H9 (cell line): ENCODE data around the gene CPT1A. TPM values are rescaled to one million over a fixed set of nuclear protein-coding genes. Genes with fewer than 3 reads are reported as not detected.

ENCODE experiments used
- DNase-seq: peaks from one replicate; pipeline ENCODE4 v3.0.0-alpha.2; 2017
- H2AFZ ChIP-seq: one replicate; pipeline ENCODE4 v1.6.1; 2013; ENCODE audit warnings: mild to moderate bottlenecking, low read length, control low read depth, moderate library complexity
- H2AK5ac ChIP-seq: 2 replicates; pipeline ENCODE4 v1.6.1; 2013; ENCODE audit warnings: low read length, control low read depth, mixed read lengths; ENCODE audit not compliant: insufficient read length
- H2BK120ac ChIP-seq: one replicate; pipeline ENCODE4 v1.6.1; 2013; ENCODE audit warnings: low read depth, mild to moderate bottlenecking, low read length, control low read depth, inconsistent platforms; ENCODE audit not compliant: poor library complexity, severe bottlenecking
- H2BK12ac ChIP-seq: 2 replicates; pipeline ENCODE4 v1.6.1; 2013; ENCODE audit warnings: low read length, control low read depth, mixed read lengths, low read depth; ENCODE audit not compliant: insufficient read length
- H2BK15ac ChIP-seq: 2 replicates; pipeline ENCODE4 v1.6.1; 2013; ENCODE audit warnings: low read depth, low read length, control low read depth
- H2BK20ac ChIP-seq: one replicate; pipeline ENCODE4 v1.6.1; 2013; ENCODE audit warnings: low read depth, mild to moderate bottlenecking, low read length, control low read depth, inconsistent platforms; ENCODE audit not compliant: poor library complexity, severe bottlenecking
- H2BK5ac ChIP-seq: 2 replicates; pipeline ENCODE4 v1.6.1; 2013; ENCODE audit warnings: low read length, control low read depth, mixed read lengths; ENCODE audit not compliant: insufficient read length
- H3K14ac ChIP-seq: 2 replicates; pipeline ENCODE4 v1.6.1; 2013; ENCODE audit warnings: low read length, control low read depth; ENCODE audit not compliant: insufficient read depth
- H3K18ac ChIP-seq: 2 replicates; pipeline ENCODE4 v1.6.1; 2013; ENCODE audit warnings: low read depth, mild to moderate bottlenecking, mixed read lengths, low read length, control low read depth; ENCODE audit not compliant: insufficient read length
- H3K23ac ChIP-seq: 2 replicates; pipeline ENCODE4 v1.6.1; 2013; ENCODE audit warnings: low read length, control low read depth, mixed read lengths, low read depth; ENCODE audit not compliant: insufficient read length
- H3K23me2 ChIP-seq: 2 replicates; pipeline ENCODE4 v1.6.1; 2013; ENCODE audit warnings: low read depth, mild to moderate bottlenecking, mixed read lengths, low read length, control low read depth; ENCODE audit not compliant: insufficient read length, poor library complexity, severe bottlenecking
- H3K27ac ChIP-seq: 2 replicates; pipeline ENCODE4 v1.5.1; 2013; ENCODE audit warnings: low read length, control low read depth, mixed read lengths, low read depth; ENCODE audit not compliant: insufficient read length
- H3K27me3 ChIP-seq: 2 replicates; pipeline ENCODE4 v1.6.1; 2013; ENCODE audit warnings: low read length, control low read depth, inconsistent platforms; ENCODE audit not compliant: insufficient read depth
- H3K4ac ChIP-seq: 2 replicates; pipeline ENCODE4 v1.6.1; 2013; ENCODE audit warnings: low read depth, mild to moderate bottlenecking, control low read depth, inconsistent platforms, low read length, moderate library complexity
- H3K4me1 ChIP-seq: 2 replicates; pipeline ENCODE4 v1.6.1; 2013; ENCODE audit warnings: low read length, control low read depth, inconsistent platforms; ENCODE audit not compliant: insufficient read depth
- H3K4me2 ChIP-seq: 2 replicates; pipeline ENCODE4 v1.6.1; 2013; ENCODE audit warnings: low read length, control low read depth, mixed read lengths; ENCODE audit not compliant: insufficient read length, insufficient read depth
- H3K56ac ChIP-seq: 2 replicates; pipeline ENCODE4 v1.6.1; 2013; ENCODE audit warnings: low read depth, mild to moderate bottlenecking, mixed read lengths, low read length, control low read depth; ENCODE audit not compliant: insufficient read length
- H3K79me1 ChIP-seq: 2 replicates; pipeline ENCODE4 v1.6.1; 2013; ENCODE audit warnings: low read depth, mild to moderate bottlenecking, moderate library complexity, low read length, control low read depth, inconsistent platforms; ENCODE audit not compliant: insufficient read depth, poor library complexity, severe bottlenecking
- H3K79me2 ChIP-seq: 2 replicates; pipeline ENCODE4 v1.6.1; 2013; ENCODE audit warnings: low read length, control low read depth, inconsistent platforms; ENCODE audit not compliant: insufficient read depth
- H3K9ac ChIP-seq: 2 replicates; pipeline ENCODE4 v1.6.1; 2013; ENCODE audit warnings: low read length, control low read depth, mixed read lengths; ENCODE audit not compliant: insufficient read length; ENCODE audit errors: extremely low read depth
- H3K9me3 ChIP-seq: one replicate; pipeline ENCODE4 v1.6.1; 2013; ENCODE audit warnings: low read depth, low read length, inconsistent platforms; ENCODE audit not compliant: control insufficient read depth
- H3T11ph ChIP-seq: one replicate; pipeline ENCODE4 v1.6.1; 2013; ENCODE audit warnings: mild to moderate bottlenecking, low read length, control low read depth, inconsistent platforms
- H4K20me1 ChIP-seq: one replicate; pipeline ENCODE4 v1.6.1; 2013; ENCODE audit not compliant: control insufficient read depth, insufficient read length, insufficient read depth
- H4K5ac ChIP-seq: 2 replicates; pipeline ENCODE4 v1.6.1; 2013; ENCODE audit warnings: low read depth, mild to moderate bottlenecking, mixed read lengths, low read length, control low read depth; ENCODE audit not compliant: insufficient read length
- H4K8ac ChIP-seq: replicated peaks from 2 replicates; pipeline ENCODE4 v1.6.1; 2013; ENCODE audit warnings: low read length, control low read depth, mixed read lengths, low read depth; ENCODE audit not compliant: insufficient read length
- H4K91ac ChIP-seq: 2 replicates; pipeline ENCODE4 v1.6.1; 2013; ENCODE audit warnings: low read depth, mild to moderate bottlenecking, moderate library complexity, mixed read lengths, low read length, control low read depth; ENCODE audit not compliant: insufficient read length
- H3K27ac Mint-ChIP-seq, 3 experiments: 2 replicates in 2 of 3; 3 replicates in 1 of 3; pipeline ENCODE4 v1.8.0; 2020 to 2021; ENCODE audit warnings: mixed read lengths in 3 of 3, mild to moderate bottlenecking in 1 of 3, moderate library complexity in 1 of 3
- H3K27me3 Mint-ChIP-seq: 2 replicates; pipeline ENCODE4 v1.8.0; 2021; ENCODE audit warnings: low read depth, mild to moderate bottlenecking, moderate library complexity, mixed read lengths
- H3K36me3 Mint-ChIP-seq, 3 experiments: 2 replicates in 2 of 3; 3 replicates in 1 of 3; pipeline ENCODE4 v1.8.0; 2020 to 2021; ENCODE audit warnings: low read depth in 3 of 3, mixed read lengths in 3 of 3; ENCODE audit not compliant: insufficient read depth in 1 of 3
- H3K4me1 Mint-ChIP-seq, 2 experiments: 2 replicates each; pipeline ENCODE4 v1.8.0; 2020; ENCODE audit warnings: mixed read lengths in 2 of 2
- H3K4me3 Mint-ChIP-seq, 2 experiments: 2 replicates in 1 of 2; 3 replicates in 1 of 2; pipeline ENCODE4 v1.8.0; 2020 to 2021; ENCODE audit warnings: mild to moderate bottlenecking in 2 of 2, mixed read lengths in 2 of 2, moderate library complexity in 1 of 2
- H3K9me3 Mint-ChIP-seq, 2 experiments: 2 replicates in 1 of 2; 3 replicates in 1 of 2; pipeline ENCODE4 v1.8.0; 2020; ENCODE audit warnings: mild to moderate bottlenecking in 2 of 2, mixed read lengths in 2 of 2, moderate library complexity in 1 of 2
- WGBS: extraction: QIAGEN DNeasy Blood & Tissue Kit; methylation state at CpG from one replicate; pipeline ENCODE4 v1.1.7; 2013; ENCODE audit warnings: missing lambda C conversion rate, low lambda C conversion rate, mixed read lengths; ENCODE audit not compliant: insufficient read length; ENCODE audit errors: extremely low coverage; 5-methylcytosine and 5-hydroxymethylcytosine counted together
- total RNA-seq: library from RNA; stranded (reverse); gene quantifications from 2 replicates; pipeline ENCODE4 v1.2.1, GENCODE V29; 2021
- TF ChIP-seq, protein P1 (sequence below): fragments of 200-600 bp; sonication (generic); conservative IDR thresholded peaks from 3 replicates; pipeline ENCODE4 v1.8.0; 2021; ENCODE audit warnings: antibody characterized with exemption, mild to moderate bottlenecking

CPT1A gene
- total RNA-seq, 1 experiment from 2014 or later = 7.5 TPM

- Histone ChIP-seq H3T11ph (no peak overlapping the region), H3K9ac (no peak overlapping the region), H3K79me2 (no peaks in the 10 kb centered on the region), H2BK20ac (no peak overlapping the region), H3K14ac (no peak overlapping the region), H2AK5ac (no peak overlapping the region), H3K9me3 (no peaks in the 10 kb centered on the region), H4K20me1 (no peaks in the 10 kb centered on the region), H3K27ac (no peak overlapping the region), H3K23ac (no peak overlapping the region), H4K8ac (no peak overlapping the region), H3K27me3 (no peaks in the 10 kb centered on the region), H2BK12ac (no peak overlapping the region), H2BK15ac (no peak overlapping the region), H3K23me2 (no peaks in the 10 kb centered on the region), H3K79me1 (no peaks in the 10 kb centered on the region), H3K4ac (no peak overlapping the region), H2AFZ (no peak overlapping the region), H4K91ac (no peak overlapping the region), H2BK120ac (no peak overlapping the region), H4K5ac (no peak overlapping the region), H3K4me1 (peaks cover 5% of the 10 kb centered on the region; the same call in 1 of the 2 replicates), H2BK5ac (no peak overlapping the region), H3K56ac (no peak overlapping the region), H3K18ac (no peak overlapping the region), H3K4me2 (no peak overlapping the region)
- Mint-ChIP-seq H3K4me3 (no peak overlapping the region), H3K27ac (no peak overlapping the region), H3K9me3 (no peaks in the 10 kb centered on the region), H3K36me3 (no peaks in the 10 kb centered on the region), H3K4me1 (peaks cover 50 to 54% of the 10 kb centered on the region in 2 experiments), H3K27me3 (no peaks in the 10 kb centered on the region; the same call in 1 of the 2 replicates)
- TF ChIP-seq, protein P1, sequence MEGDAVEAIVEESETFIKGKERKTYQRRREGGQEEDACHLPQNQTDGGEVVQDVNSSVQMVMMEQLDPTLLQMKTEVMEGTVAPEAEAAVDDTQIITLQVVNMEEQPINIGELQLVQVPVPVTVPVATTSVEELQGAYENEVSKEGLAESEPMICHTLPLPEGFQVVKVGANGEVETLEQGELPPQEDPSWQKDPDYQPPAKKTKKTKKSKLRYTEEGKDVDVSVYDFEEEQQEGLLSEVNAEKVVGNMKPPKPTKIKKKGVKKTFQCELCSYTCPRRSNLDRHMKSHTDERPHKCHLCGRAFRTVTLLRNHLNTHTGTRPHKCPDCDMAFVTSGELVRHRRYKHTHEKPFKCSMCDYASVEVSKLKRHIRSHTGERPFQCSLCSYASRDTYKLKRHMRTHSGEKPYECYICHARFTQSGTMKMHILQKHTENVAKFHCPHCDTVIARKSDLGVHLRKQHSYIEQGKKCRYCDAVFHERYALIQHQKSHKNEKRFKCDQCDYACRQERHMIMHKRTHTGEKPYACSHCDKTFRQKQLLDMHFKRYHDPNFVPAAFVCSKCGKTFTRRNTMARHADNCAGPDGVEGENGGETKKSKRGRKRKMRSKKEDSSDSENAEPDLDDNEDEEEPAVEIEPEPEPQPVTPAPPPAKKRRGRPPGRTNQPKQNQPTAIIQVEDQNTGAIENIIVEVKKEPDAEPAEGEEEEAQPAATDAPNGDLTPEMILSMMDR = no peak
- no peak for DNase-seq
- WGBS = no CpG with 5 or more reads among the region's 12 CpGs
Measured at GRCh38 chr11:68709062-68709461, 132.7 kb downstream of the CPT1A start.
